Thyroid gland (tissue), 4 donors: Measurements from ENCODE around the gene SEC14L5.

Experiments used
- CTCF ChIP-seq, 6 experiments: fragments of 200-600 bp in 3 of 6; fragments of 450-650 bp in 3 of 6; sonication (generic) in 3 of 6; IDR thresholded peaks; one replicate each; pipeline ENCODE4 v1.5.1; 2016 to 2019; ENCODE audit warnings: antibody characterized with exemption in 6 of 6, mild to moderate bottlenecking in 2 of 6, inconsistent platforms in 1 of 6, moderate library complexity in 1 of 6
- POLR2A ChIP-seq, 2 donors: fragments of 450-650 bp; IDR thresholded peaks; one replicate each; pipeline ENCODE4 v1.6.1; 2017; ENCODE audit warnings: antibody characterized with exemption in 2 of 2, mild to moderate bottlenecking in 2 of 2, moderate library complexity in 1 of 2

- no peak for TF ChIP-seq POLR2A (IDR thresholded peaks at IDR 0.05)
- TF ChIP-seq CTCF (IDR thresholded peaks at IDR 0.05): no peak
These were observed 35.3 kb upstream of the SEC14L5 start for GRCh38 chr16:4922721-4923342.
